Neural cell (in vitro differentiated cells): ENCODE data around the gene SPRYD3. TPM values are rescaled to one million over a fixed set of nuclear protein-coding genes. Genes with fewer than 3 reads are reported as not detected.

Experiments
- H2AFZ ChIP-seq: fragments of 200-600, 300-800 bp; sonication (generic), shearing (Covaris generic); 2 replicates; pipeline ENCODE4 v1.6.0; 2014; ENCODE audit warnings: low read depth, mild to moderate bottlenecking, antibody characterized with exemption, low read length, moderate library complexity
- H3F3A ChIP-seq: fragments of 200-600 bp; shearing (Covaris generic); 2 replicates; pipeline ENCODE4 v1.6.1; 2016; ENCODE audit warnings: mild to moderate bottlenecking, moderate library complexity, mixed read lengths, antibody characterized with exemption, low read length; ENCODE audit not compliant: insufficient read depth, poor library complexity, severe bottlenecking
- H3K27ac ChIP-seq: fragments of 200-600, 300-800 bp; sonication (generic), shearing (Covaris generic); 2 replicates; pipeline ENCODE4 v1.5.1; 2014; ENCODE audit warnings: mild to moderate bottlenecking, low read length, moderate library complexity
- H3K27me3 ChIP-seq: fragments of 300-800, 200-600 bp; sonication (generic), shearing (Covaris generic); 2 replicates; pipeline ENCODE4 v1.6.0; 2014; ENCODE audit warnings: mild to moderate bottlenecking, low read depth, low read length, moderate library complexity; ENCODE audit not compliant: insufficient read depth
- H3K36me3 ChIP-seq: fragments of 300-800, 200-600 bp; sonication (generic), shearing (Covaris generic); 2 replicates; pipeline ENCODE4 v1.5.1; 2014; ENCODE audit warnings: mild to moderate bottlenecking, antibody characterized with exemption, low read length, moderate library complexity; ENCODE audit not compliant: insufficient read depth
- H3K4me2 ChIP-seq: fragments of 300-800, 200-600 bp; sonication (generic), shearing (Covaris generic); 2 replicates; pipeline ENCODE4 v1.6.0; 2014; ENCODE audit warnings: mild to moderate bottlenecking, low read length
- H3K4me3 ChIP-seq: fragments of 300-800, 200-600 bp; sonication (generic), shearing (Covaris generic); 2 replicates; pipeline ENCODE4 v1.5.1; 2014; ENCODE audit warnings: mild to moderate bottlenecking, low read length, moderate library complexity
- H3K79me2 ChIP-seq: fragments of 200-600 bp; shearing (Covaris generic); replicated peaks from 2 replicates; pipeline ENCODE4 v1.6.0; 2014; ENCODE audit warnings: mild to moderate bottlenecking, low read length, moderate library complexity; ENCODE audit not compliant: insufficient read depth
- H3K9ac ChIP-seq: fragments of 300-800, 200-600 bp; sonication (generic), shearing (Covaris generic); 2 replicates; pipeline ENCODE4 v1.6.1; 2016; ENCODE audit warnings: mild to moderate bottlenecking, low read length, mixed read lengths
- H3K9me2 ChIP-seq: fragments of 200-600 bp; shearing (Covaris generic); 2 replicates; pipeline ENCODE4 v1.6.1; 2016; ENCODE audit warnings: mild to moderate bottlenecking, low read length, mixed read lengths; ENCODE audit not compliant: insufficient read depth
- H3K9me3 ChIP-seq: fragments of 200-600, 300-800 bp; sonication (generic), shearing (Covaris generic); 2 replicates; pipeline ENCODE4 v1.6.1; 2016; ENCODE audit warnings: mild to moderate bottlenecking, mixed run types, low read length, moderate library complexity, mixed read lengths
- H4K20me1 ChIP-seq: fragments of 200-600 bp; shearing (Covaris generic); 2 replicates; pipeline ENCODE4 v1.6.1; 2016; ENCODE audit warnings: mild to moderate bottlenecking, mixed run types; ENCODE audit not compliant: insufficient read depth
- EP300 ChIP-seq: fragments of 450-650 bp; conservative IDR thresholded peaks from 2 replicates; pipeline ENCODE4 v1.6.1; 2014; ENCODE audit warnings: antibody characterized with exemption, mild to moderate bottlenecking, moderate library complexity; ENCODE audit not compliant: poor library complexity, severe bottlenecking
- EZH2 ChIP-seq: fragments of 200-600, 300-800 bp; shearing (Covaris generic), sonication (generic); IDR thresholded peaks from 2 replicates; pipeline ENCODE4 v1.6.1; 2014; ENCODE audit warnings: antibody characterized with exemption, low read length, borderline replicate concordance, mild to moderate bottlenecking; ENCODE audit not compliant: insufficient read depth, poor library complexity, severe bottlenecking
- MXI1 ChIP-seq: fragments of 450-650 bp; conservative IDR thresholded peaks from 2 replicates; pipeline ENCODE4 v1.6.1; 2014; ENCODE audit warnings: antibody characterized with exemption, mild to moderate bottlenecking; ENCODE audit not compliant: poor library complexity, severe bottlenecking
- POLR2AphosphoS5 ChIP-seq: IDR thresholded peaks from 2 replicates; pipeline ENCODE4 v1.6.1; 2012
- RAD21 ChIP-seq: fragments of 450-650 bp; conservative IDR thresholded peaks from 2 replicates; pipeline ENCODE4 v1.6.1; 2014; ENCODE audit warnings: antibody characterized with exemption, mild to moderate bottlenecking, moderate library complexity
- SMC3 ChIP-seq: fragments of 450-650 bp; conservative IDR thresholded peaks from 2 replicates; pipeline ENCODE4 v1.6.1; 2014; ENCODE audit warnings: antibody characterized with exemption, mild to moderate bottlenecking, moderate library complexity; ENCODE audit not compliant: poor library complexity
- TAF1 ChIP-seq: IDR thresholded peaks from 2 replicates; pipeline ENCODE4 v1.6.1; 2012; ENCODE audit warnings: low read depth
- polyA plus RNA-seq: library from polyadenylated mRNA; depleted of rRNA; stranded (reverse); fragments of >200 nt; gene quantifications from 2 replicates; pipeline ENCODE4 v1.2.3, GENCODE V29; 2014
- TF ChIP-seq, protein P1 (sequence below): fragments of 450-650 bp; IDR thresholded peaks from 2 replicates; pipeline ENCODE4 v1.5.1; 2014; ENCODE audit warnings: antibody characterized with exemption, mild to moderate bottlenecking, moderate library complexity; ENCODE audit not compliant: poor library complexity, severe bottlenecking
- TF ChIP-seq, protein P2 (sequence below): IDR thresholded peaks from 2 replicates; pipeline ENCODE4 v1.6.1; 2012; ENCODE audit warnings: borderline replicate concordance

SPRYD3 gene
- polyA plus RNA-seq, 1 donor from 2014 or later: 20.8 TPM

DNA sequence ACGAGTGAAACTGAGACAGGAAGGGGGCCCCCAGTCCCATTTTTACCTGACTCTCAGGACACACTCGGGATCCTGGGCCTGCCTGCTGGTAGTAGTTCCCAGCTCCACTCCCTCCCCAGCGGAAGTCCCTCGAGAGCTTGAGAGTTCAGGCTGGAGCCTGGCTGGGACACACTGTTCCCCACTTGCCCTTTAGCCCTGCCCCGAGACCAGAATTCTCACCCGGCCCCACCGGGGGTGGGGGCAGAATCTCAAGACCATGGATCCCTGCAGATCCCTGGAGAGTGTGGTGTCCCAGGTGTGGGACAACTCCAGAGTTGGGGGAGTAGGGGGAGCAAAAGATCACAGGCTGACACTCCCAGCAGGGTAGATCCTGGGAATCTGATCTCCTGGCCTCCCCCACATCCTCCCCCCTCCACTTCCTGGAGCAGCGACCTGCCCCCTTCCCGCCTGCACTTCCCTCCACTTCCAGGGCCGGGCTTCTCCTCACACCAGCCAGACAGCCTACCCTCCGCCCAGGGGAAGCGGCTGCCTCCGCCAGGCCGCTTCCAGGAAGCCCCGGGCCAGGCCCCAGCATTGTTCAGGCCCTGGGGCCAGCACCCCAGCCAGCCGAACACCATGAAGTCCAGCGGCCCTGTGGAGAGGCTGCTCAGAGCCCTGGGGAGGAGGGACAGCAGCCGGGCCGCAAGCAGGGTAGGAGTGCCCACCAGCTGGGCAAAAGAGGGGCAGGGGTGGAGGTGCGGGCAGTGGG, 29.4 kb downstream of the SPRYD3 start, which contains the start of gene TNS2:
Gene TNS2, plus strand, starts transcription at position 495 of the 748 bp plus-strand sequence. Its CDS starts 121 bp downstream, at position 616.
- Histone ChIP-seq H3K79me2 (no peaks in the 10 kb centered on the region), H3K27me3 (no peaks in the 10 kb centered on the region), H2AFZ (no peak within 1 kb of the TSS), H3K9me2 (no peaks in the 10 kb centered on the region), H3K4me3 (no peak within 1 kb of the TSS), H3K36me3 (no peaks in the 10 kb centered on the region), H3K9ac (no peak within 1 kb of the TSS), H4K20me1 (no peaks in the 10 kb centered on the region), H3K9me3 (no peaks in the 10 kb centered on the region), H3F3A (no peaks in the 10 kb centered on the region), H3K4me2 (no peak within 1 kb of the TSS), H3K27ac (no peak within 1 kb of the TSS)
- TF ChIP-seq EP300: no peak
- TF ChIP-seq POLR2AphosphoS5: no peak
- no peak for TF ChIP-seq SMC3
- TF ChIP-seq, protein P1, sequence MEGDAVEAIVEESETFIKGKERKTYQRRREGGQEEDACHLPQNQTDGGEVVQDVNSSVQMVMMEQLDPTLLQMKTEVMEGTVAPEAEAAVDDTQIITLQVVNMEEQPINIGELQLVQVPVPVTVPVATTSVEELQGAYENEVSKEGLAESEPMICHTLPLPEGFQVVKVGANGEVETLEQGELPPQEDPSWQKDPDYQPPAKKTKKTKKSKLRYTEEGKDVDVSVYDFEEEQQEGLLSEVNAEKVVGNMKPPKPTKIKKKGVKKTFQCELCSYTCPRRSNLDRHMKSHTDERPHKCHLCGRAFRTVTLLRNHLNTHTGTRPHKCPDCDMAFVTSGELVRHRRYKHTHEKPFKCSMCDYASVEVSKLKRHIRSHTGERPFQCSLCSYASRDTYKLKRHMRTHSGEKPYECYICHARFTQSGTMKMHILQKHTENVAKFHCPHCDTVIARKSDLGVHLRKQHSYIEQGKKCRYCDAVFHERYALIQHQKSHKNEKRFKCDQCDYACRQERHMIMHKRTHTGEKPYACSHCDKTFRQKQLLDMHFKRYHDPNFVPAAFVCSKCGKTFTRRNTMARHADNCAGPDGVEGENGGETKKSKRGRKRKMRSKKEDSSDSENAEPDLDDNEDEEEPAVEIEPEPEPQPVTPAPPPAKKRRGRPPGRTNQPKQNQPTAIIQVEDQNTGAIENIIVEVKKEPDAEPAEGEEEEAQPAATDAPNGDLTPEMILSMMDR: no peak
- TF ChIP-seq, protein P2, sequence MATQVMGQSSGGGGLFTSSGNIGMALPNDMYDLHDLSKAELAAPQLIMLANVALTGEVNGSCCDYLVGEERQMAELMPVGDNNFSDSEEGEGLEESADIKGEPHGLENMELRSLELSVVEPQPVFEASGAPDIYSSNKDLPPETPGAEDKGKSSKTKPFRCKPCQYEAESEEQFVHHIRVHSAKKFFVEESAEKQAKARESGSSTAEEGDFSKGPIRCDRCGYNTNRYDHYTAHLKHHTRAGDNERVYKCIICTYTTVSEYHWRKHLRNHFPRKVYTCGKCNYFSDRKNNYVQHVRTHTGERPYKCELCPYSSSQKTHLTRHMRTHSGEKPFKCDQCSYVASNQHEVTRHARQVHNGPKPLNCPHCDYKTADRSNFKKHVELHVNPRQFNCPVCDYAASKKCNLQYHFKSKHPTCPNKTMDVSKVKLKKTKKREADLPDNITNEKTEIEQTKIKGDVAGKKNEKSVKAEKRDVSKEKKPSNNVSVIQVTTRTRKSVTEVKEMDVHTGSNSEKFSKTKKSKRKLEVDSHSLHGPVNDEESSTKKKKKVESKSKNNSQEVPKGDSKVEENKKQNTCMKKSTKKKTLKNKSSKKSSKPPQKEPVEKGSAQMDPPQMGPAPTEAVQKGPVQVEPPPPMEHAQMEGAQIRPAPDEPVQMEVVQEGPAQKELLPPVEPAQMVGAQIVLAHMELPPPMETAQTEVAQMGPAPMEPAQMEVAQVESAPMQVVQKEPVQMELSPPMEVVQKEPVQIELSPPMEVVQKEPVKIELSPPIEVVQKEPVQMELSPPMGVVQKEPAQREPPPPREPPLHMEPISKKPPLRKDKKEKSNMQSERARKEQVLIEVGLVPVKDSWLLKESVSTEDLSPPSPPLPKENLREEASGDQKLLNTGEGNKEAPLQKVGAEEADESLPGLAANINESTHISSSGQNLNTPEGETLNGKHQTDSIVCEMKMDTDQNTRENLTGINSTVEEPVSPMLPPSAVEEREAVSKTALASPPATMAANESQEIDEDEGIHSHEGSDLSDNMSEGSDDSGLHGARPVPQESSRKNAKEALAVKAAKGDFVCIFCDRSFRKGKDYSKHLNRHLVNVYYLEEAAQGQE: no peak
- no peak for TF ChIP-seq TAF1

DNA sequence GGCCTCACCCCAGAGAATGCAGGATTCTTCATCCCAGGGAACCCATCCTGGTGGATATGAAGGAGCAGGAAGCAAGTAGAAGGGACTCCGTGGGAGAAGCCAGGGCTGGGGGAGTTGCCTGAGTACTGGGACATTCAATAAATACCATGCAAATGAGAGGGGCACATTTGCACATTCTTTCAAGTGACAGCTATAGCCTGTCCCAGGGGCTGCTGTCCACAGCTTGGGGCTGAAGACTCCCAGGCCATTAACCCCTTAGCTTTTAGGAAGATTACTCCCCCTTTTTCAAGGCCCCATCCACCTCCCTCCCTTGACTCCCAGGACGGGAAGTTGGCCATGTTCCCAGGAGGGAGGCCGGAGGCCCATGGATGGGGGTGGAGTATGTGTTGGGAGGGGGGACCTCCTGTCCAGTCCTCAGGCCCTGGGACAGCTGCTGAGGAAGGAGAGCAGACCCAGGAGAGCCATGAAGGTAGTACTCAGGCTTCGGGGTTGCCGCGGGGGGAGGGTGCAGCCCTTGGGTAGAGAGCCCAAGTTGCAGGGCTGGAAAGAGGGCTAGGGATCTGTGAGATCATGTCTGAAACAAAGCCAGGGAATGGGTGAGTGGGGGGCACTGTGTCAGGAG, 30.3 kb downstream of the SPRYD3 start:
- no peak overlapping the region for H2AFZ ChIP-seq
- H3K4me3 ChIP-seq: no peak overlapping the region
- H3K9ac ChIP-seq: no peak overlapping the region
- no peak overlapping the region for H3K27ac ChIP-seq
- H3K79me2 ChIP-seq: no peaks in the 10 kb centered on the region
- H3K27me3 ChIP-seq: no peaks in the 10 kb centered on the region
- no peak overlapping the region for H3K4me2 ChIP-seq
- H3K9me2 ChIP-seq: no peaks in the 10 kb centered on the region
- no peaks in the 10 kb centered on the region for H4K20me1 ChIP-seq
- H3F3A ChIP-seq: no peaks in the 10 kb centered on the region
- no peaks in the 10 kb centered on the region for H3K36me3 ChIP-seq
- no peak for TF ChIP-seq MXI1
- no peak for TF ChIP-seq POLR2AphosphoS5
- no peak for TF ChIP-seq EP300
- no peak for TF ChIP-seq TAF1
- no peak for TF ChIP-seq SMC3
- TF ChIP-seq, protein P2: no peak
- no peak for TF ChIP-seq RAD21
- TF ChIP-seq, protein P1: no peak
- TF ChIP-seq EZH2: no peak
- no peaks in the 10 kb centered on the region for H3K9me3 ChIP-seq
